ENCODE data around the gene BMP8A. TPM values are rescaled to one million over a fixed set of nuclear protein-coding genes. Genes with fewer than 3 reads are reported as not detected.

Gene BMP8A
- total and polyA plus RNA-seq, 2 of the 8 experiments (the other 6 are each of a cell fraction or from before 2014, with no cell fraction given), result 0.38 to 0.43 TPM

- no peak overlapping the region for H3K4me3 ChIP-seq (ENCODE audit: extremely low read depth in 1 of 4, insufficient read depth in 2 of 4, low read depth in 3 of 4, low read length in 4 of 4)
- H4K20me1 ChIP-seq (replicated peaks in 1 of 2; ENCODE audit: control insufficient read depth in 1 of 2, insufficient read depth in 2 of 2, low read length in 2 of 2), result no peaks in the 10 kb centered on the region
- CTCF ChIA-PET (ENCODE audit: partially characterized antibody), result interaction anchor here (0.6 to 1.1 kb wide), 4 partner anchors 10 to 139 kb away, joined by 3 to 4 read pairs (median 4); no protein-coding TSS in a partner anchor
- 94% methylated on average over 4 of the region's 4 CpGs; no CpG with 5 or more reads in 1 of the 2 experiments for WGBS, 2 experiments (ENCODE audit: extremely low coverage in 1 of 2, insufficient coverage in 1 of 2, insufficient read length in 1 of 2, insufficient replicate concordance in 2 of 2, low coverage in 1 of 2, low lambda C conversion rate in 2 of 2, missing lambda C conversion rate in 1 of 2)
- H4K91ac ChIP-seq (replicated peaks; ENCODE audit: insufficient read length, low read length), result no peak overlapping the region
- H3K79me2 ChIP-seq (ENCODE audit: control insufficient read depth in 1 of 2, insufficient read depth in 2 of 2, low read length in 2 of 2), result no peaks in the 10 kb centered on the region
- FAIRE-seq (no peak), DNase-seq (ENCODE audit: low read depth in 1 of 2, low spot score in 2 of 2) (no peak)
- no peak overlapping the region for H2BK5ac ChIP-seq (ENCODE audit: low read depth, low read length)
- no peak overlapping the region for H2BK15ac ChIP-seq (ENCODE audit: low read length)
- H3K4me2 ChIP-seq (ENCODE audit: insufficient read depth in 1 of 2, low read depth in 2 of 2, low read length in 2 of 2), result no peak overlapping the region
- no peaks in the 10 kb centered on the region for H3K23me2 ChIP-seq (ENCODE audit: low read depth, low read length)
- H3K79me1 ChIP-seq (ENCODE audit: low read depth, low read length), result no peaks in the 10 kb centered on the region
- no peak overlapping the region for H2BK20ac ChIP-seq (ENCODE audit: low read length)
- no peak overlapping the region for H4K5ac ChIP-seq (ENCODE audit: insufficient read length, low read depth, low read length)
- POLR2A ChIA-PET (ENCODE audit: partially characterized antibody), result interaction anchor here (0.9 kb wide), 1 partner anchor 16 kb away, joined by 3 read pairs; no protein-coding TSS in a partner anchor
- no peaks in the 10 kb centered on the region for H3K4me1 ChIP-seq (replicated peaks in 1 of 4; ENCODE audit: control insufficient read depth in 3 of 4, insufficient read depth in 4 of 4, low read length in 3 of 4)
- H2AFZ ChIP-seq (ENCODE audit: low read length), result no peak overlapping the region
- H3K14ac ChIP-seq (ENCODE audit: insufficient read length), result no peak overlapping the region
- no peaks in the 10 kb centered on the region for H3K27me3 ChIP-seq (replicated peaks in 1 of 4; ENCODE audit: control insufficient read depth in 3 of 4, extremely low read depth in 1 of 4, insufficient read depth in 3 of 4, low read length in 3 of 4)
- H2BK120ac ChIP-seq (replicated peaks; ENCODE audit: low read depth, low read length), result no peak overlapping the region
- no peak overlapping the region for H3K9ac ChIP-seq (replicated peaks in 1 of 4; ENCODE audit: extremely low read depth in 1 of 4, low read depth in 3 of 4, low read length in 3 of 4)
- H3K36me3 ChIP-seq (ENCODE audit: control insufficient read depth in 2 of 4, insufficient read depth in 4 of 4, low read length in 3 of 4), result peaks cover 58 to 94% (median 86%) of the 10 kb centered on the region in 4 experiments
- no peak overlapping the region for H3K4ac ChIP-seq (replicated peaks; ENCODE audit: insufficient read length, low read depth, low read length)
- H3K56ac ChIP-seq (replicated peaks; ENCODE audit: insufficient read length, low read depth, low read length), result no peak overlapping the region
- H3K9me3 ChIP-seq (ENCODE audit: insufficient read depth in 2 of 2, low read depth in 1 of 2, low read length in 1 of 2), result no peaks in the 10 kb centered on the region
- H3K18ac ChIP-seq (ENCODE audit: extremely low read depth, low read length), result no peak overlapping the region
- no peak overlapping the region for H3K23ac ChIP-seq (ENCODE audit: insufficient read length)
- no peak overlapping the region for H2BK12ac ChIP-seq (ENCODE audit: low read depth, low read length)
- H2AK5ac ChIP-seq (ENCODE audit: low read depth, low read length), result no peak overlapping the region
- H3K27ac ChIP-seq (ENCODE audit: low read depth, low read length), result no peak overlapping the region
- H4K8ac ChIP-seq (ENCODE audit: extremely low read depth, insufficient read depth, low read length), result no peak overlapping the region; the same call in 1 of the 2 replicates
- TF ChIP-seq SP1 (IDR thresholded peaks at IDR 0.05; ENCODE audit: low read depth, low read length) (no peak), SIX5 (IDR thresholded peaks at IDR 0.05; ENCODE audit: low read depth, low read length) (no peak), SRF (IDR thresholded peaks at IDR 0.05; ENCODE audit: low read depth, low read length) (no peak), MAFK (IDR thresholded peaks at IDR 0.05; ENCODE audit: low read depth, low read length) (no peak), RAD21 (IDR thresholded peaks at IDR 0.05 in 1 of 2, conservative IDR thresholded peaks at IDR 0.05 in 1 of 2; ENCODE audit: low read depth in 2 of 2, low read length in 2 of 2) (no peak), TCF12 (IDR thresholded peaks at IDR 0.05; ENCODE audit: low read depth, low read length) (no peak), RNF2 (IDR thresholded peaks at IDR 0.05; ENCODE audit: borderline replicate concordance, low read depth, low read length, missing control alignments, poor library complexity, severe bottlenecking) (no peak), GTF2F1 (IDR thresholded peaks at IDR 0.05; ENCODE audit: borderline replicate concordance, low read depth, low read length) (no peak), TBP (IDR thresholded peaks at IDR 0.05; ENCODE audit: low read depth, low read length) (no peak), SIN3A (conservative IDR thresholded peaks at IDR 0.05 in 1 of 2, IDR thresholded peaks at IDR 0.05 in 1 of 2; ENCODE audit: low read depth in 1 of 2, low read length in 2 of 2) (no peak), SUZ12 (IDR thresholded peaks at IDR 0.05; ENCODE audit: low read length) (no peak), RBBP5 (IDR thresholded peaks at IDR 0.05; ENCODE audit: borderline replicate concordance, low read depth, low read length) (no peak)
- TF ChIP-seq, protein P1, sequence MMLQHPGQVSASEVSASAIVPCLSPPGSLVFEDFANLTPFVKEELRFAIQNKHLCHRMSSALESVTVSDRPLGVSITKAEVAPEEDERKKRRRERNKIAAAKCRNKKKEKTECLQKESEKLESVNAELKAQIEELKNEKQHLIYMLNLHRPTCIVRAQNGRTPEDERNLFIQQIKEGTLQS (IDR thresholded peaks at IDR 0.05; ENCODE audit: insufficient read depth, low read depth, low read length), result no peak
Measured at GRCh38 chr1:39458991-39459390, 32.4 kb upstream of the BMP8A start.

Measured in H1 (cell line).